NCI-H82 treated with DMSO at 0.1 percent for 48 hours (cell line): ENCODE results near the gene ATMIN.

ENCODE experiments used
- DNase-seq: peaks from one replicate; lab custom pipeline; 2025; ENCODE audit not compliant: unreplicated experiment; lab: John Stamatoyannopoulos, UW

The ATMIN gene

GRCh38 chr16:81035398-81035974, at the start of gene ATMIN:
TSS of gene ATMIN (plus strand) at chr16:81035842. CDS start at chr16:81035871, 29 bp downstream.
- DNase-seq, result peak; percentile 17

- DNase-seq, result no peak
Observed at GRCh38 chr16:80986557-80986956, 49.1 kb upstream of the ATMIN start.

- no peak for DNase-seq
Observed at GRCh38 chr16:80988756-80989155, 46.9 kb upstream of the ATMIN start.

GRCh38 chr16:80989801-80990200, 45.8 kb upstream of the ATMIN start:
- DNase-seq, result no peak

- DNase-seq, result no peak
Observed at GRCh38 chr16:80990577-80990976, 45.1 kb upstream of the ATMIN start.

- DNase-seq, result no peak
Observed at GRCh38 chr16:80990978-80991377, 44.7 kb upstream of the ATMIN start.

GRCh38 chr16:80991792-80992430, 43.7 kb upstream of the ATMIN start:
- DNase-seq, result no peak

- DNase-seq, result no peak
Observed at GRCh38 chr16:80992676-80993293, 42.9 kb upstream of the ATMIN start.

- DNase-seq, result no peak
Observed at GRCh38 chr16:80993307-80993706, 42.3 kb upstream of the ATMIN start.

GRCh38 chr16:80993834-80994233, 41.8 kb upstream of the ATMIN start:
- DNase-seq, result no peak

GRCh38 chr16:80994451-80994850, 41.2 kb upstream of the ATMIN start:
- no peak for DNase-seq

- no peak for DNase-seq
Observed at GRCh38 chr16:80996688-80997138, 38.9 kb upstream of the ATMIN start.

GRCh38 chr16:80997139-80997798, 38.4 kb upstream of the ATMIN start:
- DNase-seq, result no peak

GRCh38 chr16:80997964-80998620, 37.5 kb upstream of the ATMIN start:
- no peak for DNase-seq

- no peak for DNase-seq
Observed at GRCh38 chr16:81000873-81001272, 34.8 kb upstream of the ATMIN start.

- DNase-seq, result no peak
Observed at GRCh38 chr16:81001330-81001729, 34.3 kb upstream of the ATMIN start.

GRCh38 chr16:81003064-81003463, 32.6 kb upstream of the ATMIN start:
- no peak for DNase-seq

GRCh38 chr16:81003610-81004460, 31.8 kb upstream of the ATMIN start:
- no peak for DNase-seq

GRCh38 chr16:81004646-81005353, 30.8 kb upstream of the ATMIN start:
- peak; percentile 47 for DNase-seq

GRCh38 chr16:81005610-81006161, 30.0 kb upstream of the ATMIN start:
- DNase-seq, result no peak
